ENCODE results near the gene COPB2.
"Not testable (repeated sequence)": the region's sequence is repeated elsewhere in the genome, so short reads cannot be mapped to it uniquely, and the experiment has no call there.

Gene COPB2

DNA sequence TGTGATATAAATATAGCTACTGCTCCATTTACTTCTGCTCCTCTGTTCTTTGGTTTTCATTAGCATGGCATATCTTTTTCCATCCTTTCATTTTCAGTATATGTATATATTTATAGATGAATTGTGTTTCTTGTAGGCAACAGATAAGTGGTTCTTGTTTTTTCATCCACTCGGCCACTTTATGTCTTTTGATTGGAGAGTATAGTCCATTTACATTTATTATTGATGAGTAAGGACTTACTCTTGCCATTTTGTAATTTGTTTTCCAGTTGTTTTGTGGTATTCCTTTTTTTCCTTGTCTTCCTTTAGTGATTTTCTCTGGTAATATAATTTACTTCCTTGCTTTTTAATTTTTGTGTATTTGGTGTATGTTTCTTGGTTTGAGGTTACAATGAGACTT, 26.8 kb upstream of the COPB2 start:
- H3K27me3 ChIP-seq (ENCODE audit: control insufficient read depth, insufficient read depth, low read length), result no peaks in the 10 kb centered on the region
- H3K9me3 ChIP-seq (replicated peaks; ENCODE audit: low read length), result no peaks in the 10 kb centered on the region
- H3K4me2 ChIP-seq (ENCODE audit: low read length), result no peak overlapping the region
- no peak overlapping the region for H3K9ac ChIP-seq (ENCODE audit: low read depth, low read length)
- H3K4me1 ChIP-seq (ENCODE audit: control insufficient read depth, insufficient read depth, low read length), result no peaks in the 10 kb centered on the region
- no peak overlapping the region for H3K4me3 ChIP-seq (ENCODE audit: low read length)
- no peaks in the 10 kb centered on the region for H3K36me3 ChIP-seq (ENCODE audit: insufficient read depth, low read length)

DNA sequence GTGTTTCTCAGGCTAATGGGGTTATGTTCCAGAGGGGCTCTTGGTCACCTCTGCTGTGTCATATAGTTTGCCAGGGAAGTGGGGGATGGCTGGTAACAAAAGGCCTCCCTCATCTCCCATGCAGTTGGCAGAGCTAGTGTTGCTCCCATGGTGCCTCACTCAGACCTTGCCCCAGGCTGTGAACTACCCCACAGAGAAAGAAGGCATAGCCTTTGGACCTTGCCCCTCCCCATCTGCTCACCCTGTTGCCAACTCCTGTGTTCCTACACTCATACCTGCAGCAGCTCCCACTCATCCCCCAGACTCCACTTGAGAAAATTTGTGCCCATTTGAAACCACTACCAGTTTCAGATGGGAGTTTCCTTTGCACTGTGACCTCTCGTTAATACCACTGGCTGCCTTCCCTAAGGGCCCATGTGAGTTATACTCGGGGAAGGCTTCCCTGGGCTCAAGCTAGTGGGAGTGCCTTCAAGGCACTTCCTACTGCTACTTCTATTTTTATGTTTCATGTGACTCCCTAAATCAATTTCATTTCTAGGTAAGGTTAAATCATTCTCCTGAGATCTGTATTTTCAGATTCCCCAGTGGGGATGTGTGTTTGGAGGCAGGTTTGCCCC, 25.3 kb upstream of the COPB2 start:
- H3K9me3 ChIP-seq (replicated peaks; ENCODE audit: low read length), result no peaks in the 10 kb centered on the region
- H3K4me1 ChIP-seq (ENCODE audit: control insufficient read depth, insufficient read depth, low read length), result no peaks in the 10 kb centered on the region
- H3K36me3 ChIP-seq (ENCODE audit: insufficient read depth, low read length), result no peaks in the 10 kb centered on the region
- no peak overlapping the region for H3K9ac ChIP-seq (ENCODE audit: low read depth, low read length)
- no peaks in the 10 kb centered on the region for H3K27me3 ChIP-seq (ENCODE audit: control insufficient read depth, insufficient read depth, low read length)
- no peak overlapping the region for H3K4me2 ChIP-seq (ENCODE audit: low read length)
- H3K4me3 ChIP-seq (ENCODE audit: low read length), result no peak overlapping the region

DNA sequence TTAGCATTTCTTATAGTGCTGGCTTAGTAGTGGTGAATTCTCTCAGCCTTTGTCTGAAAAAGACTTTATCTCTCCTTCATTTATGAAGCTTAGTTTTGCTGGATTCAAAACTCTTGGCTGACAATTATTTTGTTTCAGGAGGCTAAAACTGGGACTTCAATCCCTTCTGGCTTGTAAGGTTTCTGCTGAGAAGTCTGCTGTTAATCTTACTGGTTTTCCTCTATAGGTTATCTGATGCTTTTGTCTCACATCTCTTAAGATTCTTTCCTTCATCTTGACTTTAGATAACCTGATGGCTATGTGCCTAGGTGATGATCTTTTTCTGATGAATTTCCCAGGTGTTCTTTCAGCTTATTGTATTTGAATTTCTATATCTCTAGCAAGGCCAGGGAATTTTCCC, 23.4 kb upstream of the COPB2 start:
- H3K36me3 ChIP-seq (ENCODE audit: insufficient read depth, low read length); H3K27me3 ChIP-seq (ENCODE audit: control insufficient read depth, insufficient read depth, low read length); H3K4me3 ChIP-seq (ENCODE audit: low read length); H3K9me3 ChIP-seq (replicated peaks; ENCODE audit: low read length); H3K9ac ChIP-seq (ENCODE audit: low read depth, low read length); H3K4me1 ChIP-seq (ENCODE audit: control insufficient read depth, insufficient read depth, low read length); H3K4me2 ChIP-seq (ENCODE audit: low read length): not testable (repeated sequence)

DNA sequence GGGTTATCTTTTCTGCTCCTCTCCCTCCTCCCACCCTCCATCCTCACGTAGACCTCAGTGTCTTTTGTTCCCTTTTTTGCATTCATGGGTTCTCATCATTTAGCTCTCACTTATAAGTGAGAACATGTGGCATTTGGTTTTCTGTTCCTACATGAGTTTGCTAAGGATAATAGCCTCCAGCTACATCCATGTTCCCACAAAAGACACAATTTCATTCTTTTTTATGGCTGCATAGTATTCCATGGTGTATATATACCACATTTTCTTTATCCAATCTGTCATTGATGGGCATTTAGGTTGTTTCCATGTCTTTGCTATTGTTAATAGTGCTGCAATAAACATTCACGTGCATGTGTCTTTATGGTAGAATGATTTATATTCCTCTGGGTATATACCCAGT, 11.7 kb upstream of the COPB2 start:
- H3K4me3 ChIP-seq (ENCODE audit: low read length); H3K9ac ChIP-seq (ENCODE audit: low read depth, low read length); H3K4me1 ChIP-seq (ENCODE audit: control insufficient read depth, insufficient read depth, low read length); H3K9me3 ChIP-seq (replicated peaks; ENCODE audit: low read length); H3K36me3 ChIP-seq (ENCODE audit: insufficient read depth, low read length); H3K27me3 ChIP-seq (ENCODE audit: control insufficient read depth, insufficient read depth, low read length); H3K4me2 ChIP-seq (ENCODE audit: low read length): not testable (repeated sequence)

DNA sequence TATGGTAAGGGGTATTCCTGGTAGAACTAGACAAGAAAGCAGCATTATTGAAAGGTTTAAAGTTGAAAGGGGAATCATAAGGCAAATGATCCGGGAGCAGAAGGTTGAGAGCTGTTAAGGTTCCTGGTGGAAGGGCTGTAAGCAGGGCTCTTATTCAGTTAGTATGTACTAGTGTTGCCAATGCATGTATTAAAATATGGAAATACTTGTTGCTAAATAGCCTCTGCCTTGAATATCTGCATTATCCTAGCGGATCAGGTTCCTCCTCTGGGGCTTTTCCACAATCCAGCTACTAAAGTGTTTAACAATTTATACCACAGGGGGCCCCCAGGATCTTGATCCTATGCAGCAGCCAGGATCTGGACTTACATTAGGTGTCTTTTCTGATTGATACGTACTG, 7.3 kb upstream of the COPB2 start:
- Histone ChIP-seq H3K36me3 (ENCODE audit: insufficient read depth, low read length) (no peaks in the 10 kb centered on the region), H3K4me2 (ENCODE audit: low read length) (no peak overlapping the region), H3K9ac (ENCODE audit: low read depth, low read length) (no peak overlapping the region), H3K9me3 (replicated peaks; ENCODE audit: low read length) (no peaks in the 10 kb centered on the region), H3K4me1 (ENCODE audit: control insufficient read depth, insufficient read depth, low read length) (no peaks in the 10 kb centered on the region), H3K27me3 (ENCODE audit: control insufficient read depth, insufficient read depth, low read length) (no peaks in the 10 kb centered on the region), H3K4me3 (ENCODE audit: low read length) (no peak overlapping the region)

DNA sequence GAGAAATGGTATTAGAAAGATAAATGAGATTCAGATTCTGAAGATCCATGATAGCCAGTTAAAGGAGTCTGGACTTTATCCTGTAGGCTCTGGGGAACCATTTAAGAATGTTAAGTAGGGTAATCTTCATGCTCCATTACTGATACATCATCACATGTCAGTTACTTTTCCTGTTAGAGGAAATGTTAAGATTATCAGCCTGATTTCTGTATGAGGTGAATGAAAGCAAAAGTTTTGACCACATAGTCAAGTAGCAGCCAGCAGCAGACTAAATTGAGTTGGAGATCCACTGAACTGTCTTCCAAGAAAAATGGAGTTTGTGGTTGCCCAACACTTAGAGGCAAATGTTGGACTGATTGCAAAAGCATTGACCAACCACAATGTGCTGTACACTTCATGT, 4.7 kb upstream of the COPB2 start:
- peaks cover 4% of the 10 kb centered on the region for H3K4me1 ChIP-seq (ENCODE audit: control insufficient read depth, insufficient read depth, low read length)

DNA sequence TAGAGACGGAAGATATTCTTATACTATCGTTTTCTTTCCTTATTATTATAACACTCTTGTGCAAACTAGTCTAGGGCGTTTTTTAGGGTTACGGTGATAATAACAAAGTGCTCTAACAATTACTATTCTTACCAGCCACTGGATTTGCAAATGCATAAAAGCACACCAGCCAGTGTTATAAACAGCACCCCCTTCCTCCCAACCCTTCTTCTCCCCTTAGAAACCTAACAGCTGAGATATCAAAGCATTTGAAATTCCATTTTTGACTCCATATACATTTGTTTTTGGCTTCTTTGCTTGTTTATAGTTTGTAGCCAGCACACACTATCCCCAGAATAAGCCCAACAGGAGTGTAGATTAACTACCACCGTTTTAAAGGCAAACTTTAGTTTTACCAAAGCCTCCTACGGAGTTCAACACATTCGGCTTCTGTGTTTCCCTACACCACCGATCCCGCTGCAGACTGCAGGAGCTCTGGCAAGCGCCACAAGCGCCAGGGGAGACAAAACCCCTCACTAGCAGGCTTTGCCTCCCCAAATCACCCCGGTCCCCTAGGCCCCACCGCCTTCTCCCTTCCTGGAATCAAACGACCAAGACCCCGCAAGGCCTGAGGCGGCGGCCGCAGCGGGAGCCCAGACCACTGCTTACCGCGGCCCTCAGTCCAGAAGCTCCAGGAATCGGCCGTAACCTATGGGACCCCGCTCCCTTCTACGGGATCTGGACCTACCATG, 461 bp downstream of the COPB2 start:
- H3K4me1 ChIP-seq (ENCODE audit: control insufficient read depth, insufficient read depth, low read length), result peaks cover 17% of the 10 kb centered on the region

More for the DNA sequence above, 4.7 kb upstream of the COPB2 start:
- Histone ChIP-seq H3K4me2 (ENCODE audit: low read length) (no peak overlapping the region), H3K9me3 (replicated peaks; ENCODE audit: low read length) (no peaks in the 10 kb centered on the region), H3K9ac (ENCODE audit: low read depth, low read length) (no peak overlapping the region), H3K27me3 (ENCODE audit: control insufficient read depth, insufficient read depth, low read length) (no peaks in the 10 kb centered on the region), H3K4me3 (ENCODE audit: low read length) (no peak overlapping the region), H3K36me3 (ENCODE audit: insufficient read depth, low read length) (no peaks in the 10 kb centered on the region)

DNA sequence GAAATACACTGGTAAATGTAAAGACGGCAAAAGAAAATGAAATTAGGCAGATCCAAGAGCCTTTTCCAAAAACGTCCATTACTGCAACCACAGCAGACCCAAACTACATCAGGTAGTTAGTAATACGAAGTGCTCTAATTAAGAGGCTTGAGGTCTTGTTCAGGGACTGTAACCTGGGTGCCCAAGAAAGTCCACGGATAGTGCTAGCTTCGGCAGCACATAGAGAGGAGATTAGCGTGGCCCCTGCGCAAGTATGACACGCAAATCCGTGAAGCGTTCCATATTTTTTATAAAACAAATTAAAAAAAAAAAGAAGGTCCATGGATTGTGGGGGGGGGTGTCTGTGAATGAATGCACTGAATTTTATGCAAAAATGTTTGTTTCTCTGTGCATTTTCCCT, 1.4 kb downstream of the COPB2 start:
- H3K9me3 ChIP-seq (replicated peaks; ENCODE audit: low read length), result no peaks in the 10 kb centered on the region
- peak overlapping the region; percentile 97 for H3K9ac ChIP-seq (ENCODE audit: low read depth, low read length)
- peak overlapping the region; percentile 76 for H3K4me3 ChIP-seq (ENCODE audit: low read length)
- no peaks in the 10 kb centered on the region for H3K27me3 ChIP-seq (ENCODE audit: control insufficient read depth, insufficient read depth, low read length)
- peaks cover 17% of the 10 kb centered on the region for H3K4me1 ChIP-seq (ENCODE audit: control insufficient read depth, insufficient read depth, low read length)
- peaks cover 5% of the 10 kb centered on the region for H3K36me3 ChIP-seq (ENCODE audit: insufficient read depth, low read length)
- peak overlapping the region; percentile 82 for H3K4me2 ChIP-seq (ENCODE audit: low read length)

More for the DNA sequence above, 461 bp downstream of the COPB2 start:
- H3K9ac ChIP-seq (ENCODE audit: low read depth, low read length), result peak overlapping the region; percentile 97
- H3K9me3 ChIP-seq (replicated peaks; ENCODE audit: low read length), result no peaks in the 10 kb centered on the region
- peak overlapping the region; percentile 82 for H3K4me2 ChIP-seq (ENCODE audit: low read length)
- peaks cover 4% of the 10 kb centered on the region for H3K36me3 ChIP-seq (ENCODE audit: insufficient read depth, low read length)
- H3K27me3 ChIP-seq (ENCODE audit: control insufficient read depth, insufficient read depth, low read length), result no peaks in the 10 kb centered on the region
- H3K4me3 ChIP-seq (ENCODE audit: low read length), result peak overlapping the region; percentile 76

DNA sequence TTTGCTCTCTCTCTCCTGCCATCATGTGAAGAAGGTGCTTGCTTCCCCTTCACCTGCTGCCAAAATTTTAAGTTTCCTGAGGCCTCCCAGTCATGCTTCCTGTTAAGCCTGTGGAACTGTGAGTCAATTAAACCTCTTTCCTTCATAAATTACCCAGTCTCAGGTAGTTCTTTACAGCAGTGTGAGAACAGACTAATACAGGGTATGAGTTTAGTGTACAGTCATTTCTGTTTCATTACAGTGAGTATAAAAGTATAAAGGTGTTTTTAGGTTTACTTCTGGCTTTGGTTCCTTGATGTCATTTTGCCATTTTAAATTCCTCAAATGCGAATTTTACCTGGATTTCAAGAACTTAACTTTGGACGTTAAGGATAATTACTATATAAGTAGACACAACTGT, 7.2 kb downstream of the COPB2 start:
- not testable (repeated sequence) for H3K4me2 ChIP-seq (ENCODE audit: low read length); H3K4me1 ChIP-seq (ENCODE audit: control insufficient read depth, insufficient read depth, low read length); H3K9ac ChIP-seq (ENCODE audit: low read depth, low read length); H3K27me3 ChIP-seq (ENCODE audit: control insufficient read depth, insufficient read depth, low read length); H3K4me3 ChIP-seq (ENCODE audit: low read length); H3K9me3 ChIP-seq (replicated peaks; ENCODE audit: low read length)
- peaks cover 50% of the 10 kb centered on the region for H3K36me3 ChIP-seq (ENCODE audit: insufficient read depth, low read length)

DNA sequence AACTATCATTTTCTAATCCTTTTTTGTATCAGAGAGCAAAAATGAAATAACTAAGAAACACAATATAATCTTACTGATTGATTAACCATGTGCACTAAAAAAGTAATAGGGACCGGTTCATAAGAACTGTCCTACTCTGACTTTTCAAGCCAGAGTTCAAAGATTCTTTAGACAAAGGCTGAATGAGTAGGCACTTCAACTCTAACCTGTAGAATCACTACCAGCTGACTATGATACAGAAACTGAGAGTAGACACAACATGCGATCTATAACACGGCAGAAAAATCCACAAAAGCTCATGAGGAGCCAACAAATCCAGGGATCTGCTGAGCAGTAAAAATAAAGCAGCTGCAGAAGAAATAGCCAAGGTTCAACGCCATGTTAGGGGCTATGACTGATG, 8.9 kb downstream of the COPB2 start:
- H3K36me3 ChIP-seq (ENCODE audit: insufficient read depth, low read length), result peaks cover 63% of the 10 kb centered on the region
- no peak overlapping the region for H3K9ac ChIP-seq (ENCODE audit: low read depth, low read length)
- H3K4me3 ChIP-seq (ENCODE audit: low read length), result no peak overlapping the region
- H3K27me3 ChIP-seq (ENCODE audit: control insufficient read depth, insufficient read depth, low read length), result no peaks in the 10 kb centered on the region
- H3K9me3 ChIP-seq (replicated peaks; ENCODE audit: low read length), result no peaks in the 10 kb centered on the region
- H3K4me2 ChIP-seq (ENCODE audit: low read length), result no peak overlapping the region
- no peaks in the 10 kb centered on the region for H3K4me1 ChIP-seq (ENCODE audit: control insufficient read depth, insufficient read depth, low read length)

DNA sequence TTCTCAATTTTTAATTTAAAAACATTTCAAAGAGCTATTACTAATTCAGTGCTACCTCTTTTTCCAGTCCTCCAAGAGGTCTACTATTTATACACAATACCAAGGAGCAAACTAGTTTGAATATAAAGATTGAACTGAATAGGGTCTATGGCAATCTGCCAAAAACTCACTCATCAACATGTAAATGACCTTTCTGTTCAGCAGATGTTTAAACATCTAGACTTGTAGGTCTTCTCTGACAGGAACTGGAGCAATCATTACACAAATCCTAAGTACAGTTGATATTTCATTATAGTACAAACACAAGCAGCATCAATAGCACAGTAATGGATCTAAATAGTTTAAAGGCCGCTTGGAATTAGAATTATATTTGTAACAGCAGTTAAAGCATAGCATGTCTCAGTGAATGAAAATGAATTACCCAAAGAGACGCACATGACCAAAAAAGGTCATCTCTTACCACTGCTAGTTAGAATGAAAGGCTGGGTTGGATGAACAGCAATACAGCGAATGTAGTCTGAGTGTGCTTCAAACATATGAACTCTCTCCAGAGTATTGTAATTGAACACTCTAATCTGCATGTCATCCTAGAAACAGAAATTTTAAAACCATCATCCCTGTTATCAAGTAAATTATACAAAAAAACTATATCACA, 10.7 kb downstream of the COPB2 start:
- Histone ChIP-seq H3K36me3 (ENCODE audit: insufficient read depth, low read length) (peaks cover 77% of the 10 kb centered on the region), H3K4me2 (ENCODE audit: low read length) (no peak overlapping the region), H3K9ac (ENCODE audit: low read depth, low read length) (no peak overlapping the region), H3K4me3 (ENCODE audit: low read length) (no peak overlapping the region), H3K9me3 (replicated peaks; ENCODE audit: low read length) (no peaks in the 10 kb centered on the region), H3K27me3 (ENCODE audit: control insufficient read depth, insufficient read depth, low read length) (no peaks in the 10 kb centered on the region), H3K4me1 (ENCODE audit: control insufficient read depth, insufficient read depth, low read length) (no peaks in the 10 kb centered on the region)

DNA sequence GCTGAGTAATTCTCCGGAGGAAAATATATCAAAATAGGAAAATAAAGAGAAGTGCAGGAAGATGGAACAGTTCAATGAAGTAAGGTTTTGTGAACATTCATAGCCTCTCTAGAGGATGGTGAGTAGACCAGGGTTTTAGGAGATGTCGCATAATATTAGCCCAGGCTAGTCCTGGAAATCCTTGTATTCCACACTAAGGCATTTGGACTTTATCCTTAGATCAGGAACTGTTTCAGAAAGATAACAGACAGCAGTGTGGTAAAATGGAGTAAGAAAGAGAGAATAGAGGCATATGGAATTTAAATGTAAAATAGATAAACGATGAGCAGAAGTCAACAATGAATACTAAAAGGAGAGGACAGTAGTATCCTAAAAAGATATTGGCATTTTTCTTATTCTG, 12.1 kb downstream of the COPB2 start:
- peaks cover 83% of the 10 kb centered on the region for H3K36me3 ChIP-seq (ENCODE audit: insufficient read depth, low read length)
- no peak overlapping the region for H3K4me2 ChIP-seq (ENCODE audit: low read length)
- H3K4me3 ChIP-seq (ENCODE audit: low read length), result no peak overlapping the region
- no peaks in the 10 kb centered on the region for H3K27me3 ChIP-seq (ENCODE audit: control insufficient read depth, insufficient read depth, low read length)
- no peaks in the 10 kb centered on the region for H3K9me3 ChIP-seq (replicated peaks; ENCODE audit: low read length)
- no peak overlapping the region for H3K9ac ChIP-seq (ENCODE audit: low read depth, low read length)
- H3K4me1 ChIP-seq (ENCODE audit: control insufficient read depth, insufficient read depth, low read length), result no peaks in the 10 kb centered on the region
